GM21381 (cell line): ENCODE results near the gene CROCC2.

Experiments
- ATAC-seq: cut with Tn5 transposase; IDR thresholded peaks from one replicate; pipeline ENCODE4 v1.9.1; 2021; ENCODE audit warnings: mild to moderate bottlenecking, moderate library complexity; ENCODE audit not compliant: unreplicated experiment

The CROCC2 gene

DNA sequence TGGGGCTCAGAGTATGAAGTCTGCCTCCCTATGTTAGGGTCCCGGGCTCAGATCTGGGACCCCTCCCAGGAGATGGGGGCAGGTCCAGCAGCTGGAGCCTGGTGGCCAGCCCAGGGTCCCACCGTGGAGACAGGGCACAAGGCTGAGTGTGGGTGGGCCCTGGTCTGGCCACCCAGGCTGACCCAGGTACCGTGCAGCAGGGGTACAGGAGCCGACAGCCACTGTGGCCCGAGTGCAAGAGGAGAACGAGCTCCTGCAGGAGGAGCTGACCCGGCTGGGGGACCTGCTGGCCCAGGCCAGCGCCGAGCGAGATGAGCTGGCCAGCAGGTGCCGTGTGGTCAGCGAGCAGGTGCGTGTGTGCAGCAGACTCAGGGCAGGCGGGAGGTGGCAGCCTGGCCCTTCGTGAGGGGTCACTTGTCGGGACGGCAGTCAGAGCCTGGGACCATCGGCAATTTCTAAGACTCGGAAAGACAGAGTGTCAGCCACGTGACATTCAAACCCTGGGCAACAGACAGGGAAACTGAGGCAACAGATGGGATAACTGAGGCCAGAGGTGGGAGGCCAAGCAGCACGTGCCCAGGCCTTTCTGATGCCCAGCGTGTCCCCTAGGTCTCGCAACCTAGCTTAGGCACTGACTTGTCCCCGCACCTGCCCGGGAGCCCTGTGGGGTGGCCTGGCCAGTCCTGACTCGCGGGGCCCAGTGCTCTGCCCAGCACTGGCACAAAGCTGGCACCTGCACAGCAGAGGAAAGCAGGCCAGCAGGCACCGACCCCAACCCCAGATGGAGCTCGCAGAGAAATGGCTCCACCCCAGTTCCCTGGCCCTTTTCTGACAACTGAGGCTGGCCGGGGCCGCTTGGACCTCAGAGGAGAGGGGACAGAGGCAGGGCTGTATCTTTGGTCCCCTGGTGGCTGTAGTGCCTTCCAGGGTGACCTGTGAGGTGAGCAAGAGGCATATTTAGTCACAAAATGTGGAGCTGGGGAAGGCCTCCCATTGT lies 13.9 kb downstream of the CROCC2 start:
- no peak for ATAC-seq

DNA sequence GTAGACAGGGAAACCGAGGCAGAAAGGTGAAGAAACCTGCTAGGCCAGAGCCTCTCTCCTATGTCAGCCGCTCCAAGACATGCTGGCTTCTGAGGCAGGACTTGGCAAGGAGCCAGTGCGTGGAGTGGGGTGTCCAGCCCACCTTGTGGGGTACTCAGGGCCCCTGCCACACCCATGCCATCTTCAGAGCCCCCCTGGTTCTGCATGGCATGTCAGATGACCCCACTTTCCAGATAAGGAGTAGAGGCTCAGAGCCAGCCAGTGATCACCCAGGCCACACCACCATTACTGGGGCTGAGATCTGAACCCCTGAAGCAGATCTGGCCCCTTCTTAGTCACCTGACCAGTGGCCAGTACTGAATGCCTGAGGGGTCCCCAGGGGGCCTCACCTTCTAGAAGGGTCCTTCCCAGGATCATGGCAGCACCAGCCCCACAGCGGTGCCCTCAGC lies 14.7 kb downstream of the CROCC2 start:
- ATAC-seq = no peak

DNA sequence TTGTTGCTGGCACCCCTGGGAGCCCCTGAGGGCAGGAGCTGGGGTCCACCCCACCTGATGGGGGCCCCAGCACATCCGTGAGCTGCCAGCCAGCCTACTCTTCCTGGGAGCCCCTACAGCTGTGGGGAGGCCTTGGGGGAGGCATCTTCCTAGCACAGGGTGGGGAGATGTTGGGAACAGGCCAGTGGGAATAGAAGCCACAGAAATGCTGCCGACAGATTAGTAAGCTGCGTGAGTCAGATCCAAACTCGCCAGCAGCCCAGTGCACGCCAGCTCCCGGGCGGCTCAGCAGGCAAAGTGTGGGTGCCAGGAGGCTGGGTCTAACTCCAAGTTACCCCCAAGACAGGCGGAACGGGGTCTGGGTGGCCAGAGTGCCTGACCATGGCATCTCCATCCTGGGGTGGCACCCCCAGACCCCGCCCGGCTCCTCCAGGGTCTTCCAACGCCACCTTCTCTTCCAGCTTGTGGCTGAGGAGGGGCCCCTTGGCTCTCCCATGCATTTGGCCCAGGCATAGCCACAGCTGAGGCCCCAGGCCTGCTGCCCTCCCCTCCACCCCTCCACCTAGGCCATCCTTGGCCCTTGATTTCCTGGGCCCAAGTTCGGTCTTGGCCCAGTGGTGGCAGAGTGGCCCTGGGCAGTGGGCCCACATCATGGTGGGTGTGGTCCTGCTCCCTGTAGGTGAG lies 15.3 kb downstream of the CROCC2 start:
- no peak for ATAC-seq

DNA sequence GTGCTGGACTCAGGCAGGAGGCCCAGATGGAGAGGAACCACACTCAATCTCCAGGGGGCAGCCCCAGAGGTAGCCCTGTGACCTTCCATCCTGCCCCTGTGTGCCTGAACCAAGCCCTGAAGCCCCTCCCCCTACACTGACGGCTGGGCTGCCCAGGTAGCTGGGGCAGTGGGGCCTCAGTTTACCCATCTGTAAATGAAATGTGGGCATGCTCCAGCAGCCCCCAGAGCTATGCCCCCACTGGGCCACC lies 15.8 kb downstream of the CROCC2 start:
- ATAC-seq = no peak

DNA sequence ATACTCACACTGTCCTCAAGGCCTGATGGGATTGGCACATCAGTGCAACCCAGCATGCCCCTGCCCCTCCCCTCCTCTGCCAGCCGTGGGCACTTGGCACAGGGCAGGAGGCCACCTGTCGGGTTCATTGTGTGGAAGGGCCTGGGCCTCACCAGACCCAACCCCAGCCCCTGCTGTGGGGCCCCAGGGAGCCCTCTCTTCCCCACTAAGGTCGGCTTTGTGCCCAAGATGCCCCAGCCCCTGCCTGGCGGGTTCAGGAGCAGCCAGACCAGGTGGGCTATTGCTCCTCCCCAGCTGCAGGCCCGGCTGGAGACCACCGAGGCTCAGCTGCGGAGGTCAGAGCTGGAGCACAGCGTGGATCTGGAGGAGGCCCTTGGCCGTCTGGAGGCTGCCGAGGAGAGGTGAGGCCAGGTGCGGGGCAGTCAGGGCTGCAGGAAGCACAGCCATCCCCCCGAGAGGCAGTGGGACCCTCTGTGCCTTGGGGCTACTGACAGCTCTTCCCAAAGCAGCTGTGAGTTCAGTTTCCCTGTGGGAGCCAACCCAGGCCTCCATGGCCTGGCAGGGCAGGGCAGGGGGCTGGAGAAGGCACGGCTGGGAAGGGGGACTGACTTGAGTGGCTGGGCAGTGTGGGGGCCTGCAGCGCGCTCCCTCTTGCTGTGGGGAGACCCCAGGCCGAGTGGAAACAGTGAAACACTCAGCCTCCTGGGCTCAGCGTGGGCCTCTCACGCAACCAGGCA lies 16.3 kb downstream of the CROCC2 start:
- ATAC-seq = no peak

DNA sequence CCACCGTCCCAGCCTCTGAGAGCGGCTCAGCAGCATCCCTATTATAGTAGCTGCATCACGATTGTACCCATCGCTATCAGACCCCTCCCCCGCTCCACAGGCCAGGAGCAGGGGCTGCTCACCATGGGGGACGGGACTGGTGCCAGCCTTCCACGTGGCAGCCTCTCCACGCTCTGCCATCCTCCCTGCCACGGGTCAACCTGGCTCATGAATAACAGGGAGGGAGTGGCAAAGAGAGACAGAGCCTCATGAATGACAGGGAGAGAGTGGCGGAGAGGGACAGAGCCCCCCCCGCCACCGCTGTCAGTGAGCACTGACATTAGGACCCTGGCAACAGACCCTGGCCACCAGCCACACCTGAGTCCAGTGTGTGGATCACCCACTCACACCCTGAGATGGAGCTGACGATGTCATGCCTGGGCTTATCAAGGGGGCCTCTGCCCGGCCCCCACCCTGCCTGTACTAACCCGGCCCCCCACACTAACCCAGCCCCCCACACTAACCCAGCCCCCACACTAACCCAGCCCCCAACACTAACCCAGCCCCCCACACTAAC lies 16.9 kb downstream of the CROCC2 start:
- no peak for ATAC-seq

DNA sequence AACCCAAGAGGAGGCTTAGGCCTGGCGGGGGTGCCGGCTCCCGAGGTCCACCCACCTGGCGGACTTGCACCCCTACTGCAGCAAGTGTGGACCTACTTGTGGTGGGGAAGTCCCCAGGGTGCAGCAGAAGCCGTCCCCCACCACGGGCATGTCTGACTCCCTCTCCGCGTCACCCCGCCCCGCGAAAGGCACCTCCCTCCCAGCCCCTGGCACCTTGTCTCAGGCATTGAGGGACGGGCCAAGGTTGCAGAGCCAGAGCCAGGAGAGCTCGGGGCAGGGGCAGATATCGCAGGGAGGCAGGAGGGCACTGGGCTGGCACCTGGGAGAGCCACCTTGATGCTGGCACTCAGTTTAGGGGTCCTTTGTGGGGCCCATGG lies 19.0 kb downstream of the CROCC2 start:
- no peak for ATAC-seq

DNA sequence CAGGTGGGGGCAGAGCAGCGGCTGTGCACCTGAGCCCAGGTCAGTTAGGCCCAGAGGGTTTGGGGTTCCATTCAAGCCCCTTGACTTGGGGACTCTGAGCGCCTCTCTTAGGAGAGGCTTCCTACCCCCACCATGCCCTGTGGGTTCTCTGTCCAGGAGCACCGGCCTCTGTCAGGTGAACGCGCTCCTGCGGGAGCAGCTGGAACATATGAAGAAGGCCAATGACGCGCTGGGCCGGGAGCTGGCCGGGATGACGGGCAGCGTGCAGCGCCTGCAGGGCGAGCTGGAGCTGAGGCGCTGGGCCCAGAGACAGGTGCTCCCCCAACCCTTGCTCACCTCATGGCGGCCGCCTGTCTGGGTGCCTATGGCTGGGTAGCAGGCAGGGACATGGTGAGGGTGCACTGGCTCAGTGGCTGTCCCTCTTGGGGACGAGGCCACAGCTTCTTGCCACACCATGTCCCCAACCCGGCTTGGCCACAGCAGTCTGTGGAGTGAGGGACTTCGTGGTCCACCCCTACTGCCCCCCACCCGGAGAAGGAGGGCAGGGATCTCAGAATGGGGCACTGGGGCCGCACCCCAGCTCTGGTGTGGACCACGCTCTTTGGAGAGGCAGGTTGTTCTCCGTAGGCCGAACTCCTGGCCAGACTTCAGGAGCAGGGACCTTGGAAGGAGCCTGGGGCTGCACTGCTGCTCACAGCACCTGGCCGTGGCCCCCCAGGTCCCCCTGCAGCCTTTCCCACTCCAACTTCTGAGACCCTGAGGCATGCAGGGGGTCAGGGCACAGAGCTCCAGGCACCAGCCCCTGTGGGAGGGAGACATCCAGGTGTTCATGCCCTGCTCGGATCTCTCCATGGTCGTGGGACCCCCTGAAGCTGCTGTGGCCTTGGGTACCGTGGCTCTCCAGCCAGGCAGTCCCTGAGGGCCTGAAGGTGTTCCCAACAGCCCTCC lies 19.7 kb downstream of the CROCC2 start:
- no peak for ATAC-seq

DNA sequence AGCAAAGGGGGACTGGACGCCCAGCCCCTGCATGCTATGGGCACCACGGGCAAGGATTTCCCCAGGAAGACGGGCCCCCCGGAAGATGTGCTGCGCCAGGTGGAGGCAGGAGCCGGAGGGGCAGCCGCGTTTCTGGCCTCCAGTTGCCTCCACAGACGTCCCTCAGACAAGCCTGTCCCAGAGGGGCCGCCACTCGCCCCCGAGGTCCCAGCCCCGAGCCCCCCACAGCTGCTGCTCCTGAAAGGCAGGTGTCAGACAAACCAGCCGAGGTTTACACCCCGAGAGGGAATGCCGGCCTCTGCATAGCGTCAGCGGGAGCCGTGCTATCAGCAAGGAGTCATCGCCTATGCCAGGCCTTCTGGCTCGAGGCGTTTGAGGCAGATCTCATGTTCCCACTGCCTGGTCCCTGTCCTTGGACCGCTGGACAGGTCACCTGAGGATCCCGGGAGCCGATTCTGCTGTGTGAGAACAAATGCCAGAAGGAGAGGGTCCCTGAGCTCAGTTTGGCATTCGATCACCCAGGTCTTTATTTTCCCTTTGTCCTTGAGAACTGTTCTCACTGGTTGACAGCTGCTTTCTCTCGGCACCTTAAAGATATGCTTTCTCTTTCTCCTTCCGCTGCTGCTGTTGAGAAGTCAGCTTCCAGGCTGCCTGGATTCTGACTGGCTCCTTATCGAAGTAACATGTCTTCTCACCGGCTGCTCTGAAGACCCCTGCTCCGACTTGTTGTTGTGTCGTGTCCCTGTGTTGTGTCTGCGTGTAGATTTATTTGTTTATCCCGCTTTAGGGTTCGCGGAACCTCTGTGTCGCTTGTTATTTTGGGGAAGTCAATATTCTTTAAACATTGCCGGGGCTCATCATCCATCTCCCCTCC lies 20.6 kb downstream of the CROCC2 start:
- ATAC-seq = no peak

DNA sequence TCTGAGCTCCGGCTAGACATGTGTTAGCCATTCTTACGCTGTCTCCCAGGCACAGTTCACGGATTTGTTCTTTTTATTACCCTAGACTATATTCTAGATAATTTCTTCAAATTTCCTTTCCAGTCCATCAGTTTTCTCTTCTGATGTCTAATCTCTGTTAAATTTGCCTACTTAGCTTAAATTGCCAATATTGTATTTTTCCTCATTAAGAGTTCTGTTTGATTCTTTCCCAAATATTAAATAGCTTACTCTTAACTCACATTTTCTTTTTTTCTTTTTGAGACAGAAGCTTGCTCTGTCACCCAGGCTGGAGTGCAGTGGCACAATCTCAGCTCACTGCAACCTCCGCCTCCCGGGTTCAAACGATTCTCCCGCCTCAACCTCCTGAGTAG lies 21.2 kb downstream of the CROCC2 start:
- ATAC-seq = no peak

DNA sequence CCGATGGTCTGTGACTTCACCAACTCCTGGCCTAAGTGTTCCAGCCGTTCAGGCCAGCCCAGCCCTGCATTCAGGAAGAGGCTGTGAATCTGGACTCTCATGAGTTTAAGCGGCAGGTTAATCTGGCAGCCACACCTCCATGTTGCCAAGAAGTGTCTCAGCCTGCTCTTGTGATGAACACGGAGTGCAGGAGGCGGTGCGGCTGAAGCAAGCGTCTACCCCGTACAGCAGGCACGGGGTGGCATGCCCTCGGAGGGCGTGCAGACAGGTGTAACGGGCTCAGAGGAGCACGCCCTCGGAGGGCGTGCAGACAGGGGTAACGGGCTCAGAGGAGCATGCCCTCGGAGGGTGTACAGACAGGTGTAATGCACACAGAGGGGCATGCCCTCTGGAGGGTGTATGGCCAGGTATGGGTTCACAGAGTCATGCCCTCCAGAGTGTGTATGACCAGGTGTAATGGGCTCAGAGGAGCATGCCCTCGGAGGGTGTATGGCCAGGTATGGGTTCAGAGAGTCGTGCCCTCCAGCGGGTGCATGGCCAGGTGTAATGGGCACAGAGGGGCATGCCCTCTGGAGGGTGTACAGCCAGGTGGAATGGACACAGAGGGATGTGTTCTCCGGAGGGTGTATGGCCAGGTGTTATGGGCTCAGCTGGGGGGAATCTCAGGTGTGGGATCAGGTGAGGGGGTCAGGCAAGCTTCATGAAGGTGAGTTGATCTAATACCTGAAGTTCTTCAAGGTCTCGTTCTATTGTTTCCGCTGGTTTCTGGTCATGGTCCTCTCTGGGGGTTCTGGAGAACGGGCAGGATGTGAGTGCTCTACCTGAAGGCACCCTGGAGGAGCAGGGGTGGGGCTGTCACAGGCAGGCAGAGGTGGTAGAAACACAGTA lies 22.6 kb downstream of the CROCC2 start:
- no peak for ATAC-seq

DNA sequence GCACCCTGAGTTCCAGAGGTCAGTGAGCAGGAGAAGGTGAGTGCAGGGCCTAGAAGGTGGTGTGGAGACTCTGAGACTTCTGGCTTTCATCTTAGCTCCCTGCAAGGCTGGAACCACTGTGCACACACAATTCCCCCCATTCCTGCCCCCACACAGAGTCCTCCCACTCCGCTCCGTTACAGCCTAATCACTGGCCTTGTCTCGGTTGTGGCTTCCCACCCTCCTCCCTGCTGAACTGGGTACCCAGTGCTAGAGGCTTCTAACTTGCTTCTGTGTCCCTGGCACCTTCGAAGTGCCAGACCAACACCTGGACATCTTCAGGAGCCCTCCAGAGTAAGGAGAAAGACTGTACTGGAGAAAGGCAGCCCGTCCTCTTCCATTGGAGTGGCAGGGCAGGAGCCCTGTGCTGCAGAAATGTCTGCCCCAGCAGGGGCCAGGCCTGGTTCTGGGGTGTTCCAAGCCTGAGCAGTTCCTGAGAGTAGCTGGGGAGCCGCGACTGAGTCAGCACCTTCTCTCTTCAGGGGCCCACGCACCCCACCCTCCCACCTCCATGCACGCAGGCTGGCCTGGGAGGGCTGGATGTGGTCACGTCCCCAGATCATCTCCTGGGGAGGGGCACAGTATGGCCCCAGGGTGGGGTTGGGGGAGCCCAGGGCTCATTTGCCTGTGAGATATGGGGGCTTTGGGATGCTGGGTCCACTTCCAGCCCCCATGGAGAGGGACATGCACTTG lies 23.4 kb downstream of the CROCC2 start:
- ATAC-seq = no peak

DNA sequence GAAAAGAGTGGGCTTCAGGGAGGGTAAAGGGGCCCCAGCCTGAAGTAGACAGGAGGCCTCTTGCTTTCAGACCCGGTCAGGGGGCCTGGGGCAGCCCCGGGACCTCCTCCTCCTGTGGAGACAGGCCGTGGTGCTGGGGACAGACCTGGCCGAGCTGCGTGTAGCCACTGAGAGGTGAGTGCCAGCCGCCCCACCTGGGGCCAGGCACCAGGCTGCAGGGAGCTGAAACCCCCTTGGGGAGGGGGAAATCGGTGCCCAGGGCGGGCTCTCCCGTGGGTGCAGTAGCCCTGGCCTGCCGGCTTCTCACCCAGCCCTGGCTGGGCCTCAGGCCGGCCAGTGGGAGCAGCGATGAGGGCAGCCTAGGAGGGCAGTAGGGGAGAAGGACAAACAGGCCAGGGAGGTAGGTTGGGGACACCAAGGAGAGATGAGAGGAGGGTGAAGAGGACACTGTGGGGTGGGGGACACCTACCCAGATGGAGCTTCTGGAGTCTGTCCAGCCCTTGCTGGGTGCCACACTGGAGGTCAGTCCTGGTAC lies 24.0 kb downstream of the CROCC2 start:
- no peak for ATAC-seq

DNA sequence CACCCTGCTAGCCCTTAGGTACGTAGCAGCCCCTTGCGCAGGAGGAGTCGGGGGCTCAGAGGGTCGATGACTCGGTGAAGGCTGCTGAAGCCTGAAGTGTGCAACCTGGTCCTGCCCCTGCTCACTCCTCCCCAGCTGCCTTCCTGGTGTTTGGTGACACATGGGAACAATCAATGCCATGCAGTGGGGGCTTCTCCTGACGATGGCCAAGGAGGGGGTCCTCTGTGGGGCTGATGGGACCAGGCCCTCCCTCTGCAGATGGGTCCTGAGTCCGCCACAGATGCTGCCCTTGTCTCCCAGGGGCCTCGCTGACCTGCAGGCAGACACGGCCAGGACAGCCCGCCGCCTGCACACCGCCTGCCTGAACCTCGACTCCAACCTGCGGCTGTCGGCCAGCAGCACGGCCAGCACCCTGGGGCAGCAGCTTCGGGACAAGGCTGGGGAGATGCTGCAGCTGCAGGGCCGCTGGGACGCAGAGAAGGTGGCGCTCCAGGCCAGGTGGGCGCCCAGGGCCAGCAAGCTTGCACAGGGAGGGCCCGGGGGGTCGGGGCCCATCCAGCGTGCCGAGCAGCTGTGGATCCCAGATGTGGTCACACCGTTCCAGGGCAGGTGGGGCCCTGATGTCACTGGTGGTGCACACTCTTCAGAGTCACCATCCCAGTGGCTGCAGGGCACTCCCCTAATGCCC lies 24.6 kb downstream of the CROCC2 start:
- no peak for ATAC-seq

DNA sequence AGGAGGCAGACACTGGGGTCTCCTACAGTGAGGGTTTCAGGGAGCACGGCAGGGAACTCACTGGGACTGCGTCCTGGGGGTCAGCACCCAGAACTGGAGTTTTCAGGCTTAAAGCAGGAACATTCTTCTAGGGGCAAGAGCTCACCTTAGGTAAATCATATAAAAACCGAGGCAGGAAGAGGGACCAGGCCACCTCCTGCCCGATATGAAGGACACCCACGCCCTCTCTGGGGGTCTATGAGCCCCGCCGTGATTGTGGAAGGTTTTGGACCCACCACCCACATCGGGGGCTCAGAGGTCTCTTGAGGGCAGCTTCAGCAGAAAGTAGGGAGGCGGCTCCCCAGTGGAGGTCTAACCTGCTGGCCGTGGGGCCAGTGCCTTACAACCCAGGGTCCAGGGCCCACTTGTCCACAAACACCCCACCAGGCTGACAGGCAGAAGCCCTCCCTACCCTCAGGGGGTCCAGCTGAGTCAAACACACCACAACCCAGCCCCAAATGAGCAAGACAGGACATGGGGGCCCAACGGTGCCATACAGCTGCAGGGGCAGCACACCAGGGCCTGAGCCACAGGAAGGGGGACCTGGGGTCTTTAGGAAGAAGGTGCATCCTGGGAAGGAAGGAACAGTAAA lies 25.3 kb downstream of the CROCC2 start:
- no peak for ATAC-seq

DNA sequence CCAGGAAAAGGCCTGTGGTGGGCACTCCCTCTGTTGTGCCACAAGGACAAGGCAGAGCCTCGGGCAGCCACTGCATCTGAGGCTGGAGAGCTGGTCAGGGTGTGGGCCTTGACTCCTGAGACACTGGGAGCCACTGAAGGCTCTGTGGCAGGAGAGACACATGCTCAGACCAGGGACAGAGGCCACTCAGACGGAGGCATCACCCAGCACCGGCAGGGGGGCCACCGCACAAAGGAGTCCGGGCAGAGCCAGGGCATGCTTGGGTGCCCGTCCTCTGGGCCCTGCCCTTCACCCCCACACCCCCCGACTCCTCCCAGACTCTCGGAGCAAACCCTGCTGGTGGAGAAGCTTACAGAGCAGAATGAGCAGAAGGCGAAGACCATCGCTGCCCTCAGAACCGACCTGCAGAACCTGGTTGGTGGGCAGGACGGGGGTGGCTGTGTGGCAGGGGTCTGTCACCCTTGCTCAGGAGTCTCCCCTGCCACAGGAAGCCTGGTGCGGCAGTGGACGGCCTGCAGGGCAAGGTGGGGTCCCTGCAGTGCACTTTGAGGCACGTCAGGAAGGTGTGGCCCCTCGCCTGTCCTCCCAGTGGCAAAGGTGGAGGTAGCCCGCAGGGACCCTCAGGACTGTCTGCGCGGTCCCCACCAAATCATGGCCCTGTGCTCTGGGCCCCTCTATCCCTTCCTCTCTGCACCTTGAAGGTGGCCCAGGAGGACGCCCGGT lies 26.0 kb downstream of the CROCC2 start:
- ATAC-seq = no peak
